GM19452 (cell line): ENCODE results near the gene TRIB2.

Experiments
- ATAC-seq: cut with Tn5 transposase; IDR thresholded peaks from one replicate; pipeline ENCODE4 v1.9.1; 2021; ENCODE audit not compliant: unreplicated experiment

The TRIB2 gene

DNA sequence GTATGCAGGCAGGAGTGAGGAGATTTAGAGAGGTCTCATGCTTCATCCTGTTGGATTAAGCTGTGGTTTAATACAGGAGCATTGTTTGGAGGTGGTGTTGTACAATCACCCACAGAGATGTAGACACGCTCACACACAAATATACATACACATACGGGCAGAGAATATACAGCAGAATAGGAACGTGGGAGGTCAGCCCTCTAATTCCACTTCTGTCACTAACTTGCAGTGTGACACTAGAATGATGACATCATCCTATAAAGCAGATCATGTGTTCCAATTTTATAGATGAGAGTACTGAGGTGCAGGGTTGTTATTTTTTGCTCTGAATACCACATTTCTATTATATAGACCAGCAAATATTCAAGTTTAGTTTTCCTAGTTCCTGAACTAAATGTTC is 54.4 kb downstream of the TRIB2 start:
- no peak for ATAC-seq

DNA sequence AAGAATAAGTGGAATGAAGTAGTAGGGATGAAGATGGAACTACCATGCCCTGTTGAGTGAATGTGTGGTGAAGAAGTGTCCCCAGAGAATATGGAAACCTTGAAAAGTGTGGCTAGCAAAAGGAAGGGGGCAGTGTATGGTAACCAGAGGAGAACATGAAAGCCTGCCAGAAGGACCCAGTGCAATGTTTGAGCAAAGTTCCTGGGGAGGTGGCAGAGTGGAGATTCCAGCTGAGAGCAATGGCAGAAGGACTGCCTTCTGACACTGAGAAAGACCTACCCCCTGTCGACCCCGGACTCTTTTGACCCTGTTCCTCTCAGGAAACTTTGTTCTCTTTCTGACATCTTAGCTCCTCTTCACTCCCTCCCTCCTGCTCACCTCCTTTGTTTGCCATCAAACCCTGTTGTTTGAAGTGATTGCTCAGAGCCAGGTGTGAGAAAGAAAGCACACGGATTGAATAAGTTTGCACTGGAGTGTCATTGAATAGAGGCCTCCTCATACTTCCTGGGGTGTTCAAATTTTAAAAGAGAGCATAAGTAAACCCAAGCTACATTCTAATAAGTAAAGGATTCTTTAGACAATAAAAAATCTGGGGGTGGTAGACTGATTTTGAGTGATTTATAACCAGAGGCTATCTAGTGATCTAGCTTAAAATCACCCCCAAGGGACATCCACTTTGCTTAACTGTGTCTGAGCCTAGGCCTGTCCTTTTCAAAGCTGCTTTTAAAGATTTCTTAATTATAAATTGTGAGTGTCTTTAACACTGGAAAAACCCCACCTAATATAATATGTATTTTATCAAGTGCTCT is 57.1 kb downstream of the TRIB2 start:
- no peak for ATAC-seq

DNA sequence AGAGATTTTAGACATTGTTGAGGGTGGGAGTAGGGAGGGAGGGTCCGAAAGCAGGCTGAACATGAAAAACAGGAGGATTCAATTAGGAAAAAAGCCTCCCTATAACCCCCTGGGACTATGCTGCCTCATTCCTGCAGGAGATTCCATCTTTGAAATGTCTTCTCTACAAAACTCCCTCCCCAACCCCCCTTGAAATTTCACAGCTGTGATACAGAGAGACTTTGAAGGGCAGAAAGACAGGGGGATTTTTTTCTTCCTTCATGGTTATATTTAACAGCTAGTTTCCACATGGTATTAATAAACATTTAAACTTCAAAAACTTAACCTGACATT is 57.6 kb downstream of the TRIB2 start:
- ATAC-seq: no peak

DNA sequence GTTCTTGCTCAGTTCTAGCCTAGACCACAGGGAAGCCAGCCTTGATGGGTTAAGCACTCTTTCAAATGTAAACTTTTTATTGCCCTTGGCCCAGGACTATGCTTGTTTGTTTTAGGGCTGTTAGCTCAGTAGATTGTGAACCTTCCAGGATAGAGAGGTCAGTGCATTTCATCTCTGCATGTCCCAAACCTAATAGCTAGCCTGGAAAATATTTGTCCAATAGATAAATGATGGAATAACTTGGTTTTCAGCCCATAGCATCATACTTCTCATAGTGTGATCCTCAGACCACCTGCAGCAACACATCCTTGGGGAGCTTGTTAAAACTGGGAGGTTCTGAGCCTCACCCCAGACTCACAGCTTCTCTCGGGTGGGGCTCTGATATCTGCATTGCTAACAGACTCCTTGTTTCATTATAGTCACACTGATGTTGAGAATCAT is 59.8 kb downstream of the TRIB2 start:
- no peak for ATAC-seq

DNA sequence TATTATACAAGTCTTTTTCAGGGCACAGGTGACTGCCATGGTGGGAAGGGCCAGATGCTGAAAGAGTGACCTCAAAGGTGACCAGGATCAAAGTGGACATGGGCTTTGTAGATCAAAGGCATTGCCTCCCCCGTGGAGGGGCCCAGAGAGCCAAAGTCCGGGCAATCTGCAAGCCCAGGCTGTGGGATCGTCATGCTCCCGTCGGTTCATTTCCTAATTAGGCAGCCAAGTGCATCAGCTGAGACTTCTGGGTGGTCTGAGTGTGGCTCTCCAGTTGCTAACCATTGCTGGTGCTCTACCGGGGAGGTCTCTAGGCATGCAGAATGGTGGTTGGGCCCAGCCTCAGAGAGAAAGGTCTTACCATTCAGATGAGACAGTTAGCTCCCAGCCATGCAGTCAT is 61.6 kb downstream of the TRIB2 start:
- ATAC-seq: no peak

DNA sequence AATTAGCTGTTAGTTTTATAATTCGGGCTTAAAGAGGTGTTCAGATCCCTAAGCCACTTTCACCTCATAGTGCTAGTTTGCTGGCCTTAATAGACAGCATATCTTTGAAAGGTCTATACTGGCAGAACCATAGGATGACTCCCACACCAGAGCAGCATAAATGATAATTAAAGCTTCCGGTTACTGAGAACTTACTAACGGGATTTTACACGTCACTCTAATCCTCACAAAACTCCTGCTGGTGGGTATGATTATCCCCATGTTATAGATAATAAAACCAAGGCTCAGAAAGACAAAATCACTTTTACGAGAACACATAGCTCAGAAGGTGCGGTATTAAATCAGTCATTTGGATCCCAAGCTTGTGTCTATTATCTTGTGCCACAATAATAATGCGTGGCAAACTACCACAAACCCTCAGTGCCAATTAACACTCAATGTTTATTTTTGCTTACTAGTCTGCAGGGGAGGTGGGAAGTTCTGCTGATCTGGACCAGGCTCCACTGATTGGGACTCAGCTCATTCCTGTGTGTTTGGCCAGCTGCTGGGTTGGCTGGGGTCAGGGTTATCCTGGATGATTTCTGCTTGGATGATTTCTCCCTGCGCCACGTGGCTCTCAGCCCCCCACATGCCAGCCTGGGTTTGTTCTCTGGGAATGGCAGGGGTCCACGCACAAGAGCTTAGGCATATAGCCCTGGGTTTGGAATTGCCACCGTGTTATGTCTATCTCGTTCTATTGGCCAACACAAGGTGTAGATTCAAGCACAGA is 62.3 kb downstream of the TRIB2 start:
- ATAC-seq: no peak

DNA sequence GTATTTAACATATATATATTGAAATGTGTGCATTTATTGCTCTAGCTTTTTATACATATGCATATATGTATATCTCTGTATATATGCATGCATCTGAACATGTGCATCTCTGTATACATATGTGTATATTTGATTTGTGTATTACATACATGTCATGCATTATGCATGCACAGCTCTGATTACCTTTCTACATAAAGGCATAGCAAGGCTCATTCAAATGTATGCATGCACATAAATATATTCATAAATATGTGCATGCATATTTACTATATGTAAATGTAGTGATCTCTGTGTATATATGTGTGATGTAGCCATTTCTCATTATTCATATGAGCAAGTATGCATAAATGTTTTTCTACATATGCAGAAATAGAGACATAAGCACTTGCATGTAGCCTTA is 64.6 kb downstream of the TRIB2 start:
- ATAC-seq: no peak

DNA sequence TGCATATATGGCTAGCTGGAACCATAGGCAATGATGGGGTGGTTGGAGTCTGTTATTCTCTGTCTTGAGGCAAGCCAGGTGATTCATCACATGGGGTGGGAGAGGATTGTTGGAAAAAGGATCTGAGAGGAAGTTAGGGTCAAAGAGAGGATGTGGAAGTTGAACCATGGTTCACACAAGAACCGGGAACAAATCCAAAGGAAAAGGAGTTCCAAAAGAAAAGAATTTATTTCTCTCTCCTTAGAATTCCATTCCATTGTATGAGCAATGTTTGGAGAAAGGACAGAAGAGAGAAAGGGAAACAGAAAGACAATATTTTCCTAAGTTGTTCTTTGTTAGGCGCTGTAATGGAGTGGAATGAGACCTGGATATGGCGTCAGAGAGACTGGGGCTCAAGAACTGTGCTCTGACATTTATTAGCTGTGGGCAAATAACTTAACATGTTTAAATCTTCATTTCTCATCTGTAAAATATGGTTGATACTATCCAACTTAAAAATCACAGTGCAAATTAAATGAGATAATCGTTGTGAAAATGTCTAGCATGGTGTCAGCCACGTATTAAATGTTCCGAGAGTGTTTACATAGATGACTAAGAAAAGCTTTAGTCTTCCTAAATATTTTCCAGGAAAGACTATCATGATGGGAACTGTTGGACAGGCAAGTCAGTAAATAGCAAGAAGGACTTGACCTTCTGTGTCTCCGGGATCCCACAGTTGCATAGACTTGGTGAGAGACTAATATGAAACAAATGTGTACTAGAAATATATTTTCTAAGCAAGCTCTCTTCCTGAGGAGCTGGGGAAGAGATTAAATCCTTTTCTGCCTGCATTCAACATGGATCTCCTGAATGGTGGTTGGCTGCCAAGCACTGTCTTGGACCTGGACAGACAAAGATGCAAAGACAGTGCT is 71.4 kb downstream of the TRIB2 start:
- ATAC-seq: no peak

DNA sequence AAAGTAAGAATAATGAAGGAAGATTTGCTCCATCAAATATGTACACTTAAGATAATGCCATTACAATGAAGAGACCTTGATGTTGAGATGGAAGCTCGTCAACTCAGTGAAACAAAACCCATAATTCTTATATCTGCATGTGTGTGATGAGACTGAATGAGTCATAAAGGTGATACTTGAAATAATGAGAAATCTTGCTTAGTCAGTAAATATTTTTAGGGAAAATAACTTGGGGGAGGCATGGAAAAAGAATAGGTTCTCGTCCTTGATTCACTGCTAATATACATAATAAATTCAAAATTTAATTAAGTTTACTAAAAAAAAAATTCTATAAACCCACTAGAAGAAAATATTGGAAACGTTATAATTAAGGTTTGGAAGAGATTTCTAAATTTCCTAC is 75.2 kb downstream of the TRIB2 start:
- no peak for ATAC-seq
